ENCODE measurements around the gene THEMIS2.

DNA sequence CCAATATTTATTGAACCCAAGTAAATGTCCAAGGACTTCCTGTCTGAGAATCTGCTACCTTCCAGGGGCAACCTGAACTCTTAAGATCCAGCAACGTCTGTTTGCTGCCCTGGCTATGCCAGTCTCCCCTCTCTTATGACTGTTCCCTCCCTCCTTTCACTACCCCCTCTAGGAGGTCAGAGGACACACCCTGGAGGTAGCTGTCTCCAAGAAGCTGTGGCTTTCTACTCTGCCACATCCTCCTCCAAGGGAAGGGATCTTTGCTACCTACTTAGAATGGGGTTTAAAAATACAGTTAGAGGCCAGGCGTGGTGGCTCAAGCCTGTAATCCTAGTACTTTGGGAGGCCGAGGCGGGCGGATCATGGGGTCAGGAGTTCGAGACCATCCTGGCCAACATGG is 58.8 kb downstream of the THEMIS2 start:
- TF ChIP-seq, protein P1, sequence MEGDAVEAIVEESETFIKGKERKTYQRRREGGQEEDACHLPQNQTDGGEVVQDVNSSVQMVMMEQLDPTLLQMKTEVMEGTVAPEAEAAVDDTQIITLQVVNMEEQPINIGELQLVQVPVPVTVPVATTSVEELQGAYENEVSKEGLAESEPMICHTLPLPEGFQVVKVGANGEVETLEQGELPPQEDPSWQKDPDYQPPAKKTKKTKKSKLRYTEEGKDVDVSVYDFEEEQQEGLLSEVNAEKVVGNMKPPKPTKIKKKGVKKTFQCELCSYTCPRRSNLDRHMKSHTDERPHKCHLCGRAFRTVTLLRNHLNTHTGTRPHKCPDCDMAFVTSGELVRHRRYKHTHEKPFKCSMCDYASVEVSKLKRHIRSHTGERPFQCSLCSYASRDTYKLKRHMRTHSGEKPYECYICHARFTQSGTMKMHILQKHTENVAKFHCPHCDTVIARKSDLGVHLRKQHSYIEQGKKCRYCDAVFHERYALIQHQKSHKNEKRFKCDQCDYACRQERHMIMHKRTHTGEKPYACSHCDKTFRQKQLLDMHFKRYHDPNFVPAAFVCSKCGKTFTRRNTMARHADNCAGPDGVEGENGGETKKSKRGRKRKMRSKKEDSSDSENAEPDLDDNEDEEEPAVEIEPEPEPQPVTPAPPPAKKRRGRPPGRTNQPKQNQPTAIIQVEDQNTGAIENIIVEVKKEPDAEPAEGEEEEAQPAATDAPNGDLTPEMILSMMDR (IDR thresholded peaks at IDR 0.05): no peak
- no peak for TF ChIP-seq POLR2A (IDR thresholded peaks at IDR 0.05)
- TF ChIP-seq POLR2AphosphoS5 (IDR thresholded peaks at IDR 0.05): no peak
- no peak for TF ChIP-seq EP300 (IDR thresholded peaks at IDR 0.05)
